Thyroid gland (tissue), 4 donors: ENCODE data around the gene TUBB4A. TPM values are rescaled to one million over a fixed set of nuclear protein-coding genes. Genes with fewer than 3 reads are reported as not detected.
"Not testable (repeated sequence)": the region's sequence is repeated elsewhere in the genome, so short reads cannot be mapped to it uniquely, and the experiment has no call there.

Experiments used
- DNase-seq, 2 donors: peaks; one replicate each; pipeline ENCODE4 v3.0.0-alpha.2; 2019
- H3K27ac ChIP-seq, 3 donors: fragments of 200-600 bp; sonication (generic); 1 replicate in 2 of 3; 2 replicates in 1 of 3; pipeline ENCODE4 v1.5.1; 2016 to 2019; ENCODE audit warnings: mild to moderate bottlenecking in 1 of 3, moderate library complexity in 1 of 3
- H3K27me3 ChIP-seq: fragments of 200-600 bp; sonication (generic); one replicate; pipeline ENCODE4 v1.5.1; 2019
- H3K36me3 ChIP-seq, 2 donors: fragments of 200-600 bp; sonication (generic); one replicate each; pipeline ENCODE4 v1.5.1; 2016 to 2019
- H3K4me1 ChIP-seq, 2 donors: fragments of 200-600 bp; sonication (generic); one replicate each; pipeline ENCODE4 v1.5.1; 2017 to 2019
- H3K4me3 ChIP-seq, 3 donors: fragments of 200-600 bp; sonication (generic); replicated peaks in 1 of 3; 1 replicate in 2 of 3; 2 replicates in 1 of 3; pipeline ENCODE4 v1.5.1; 2016; ENCODE audit warnings: mild to moderate bottlenecking in 1 of 3
- H3K9me3 ChIP-seq: fragments of 200-600 bp; sonication (generic); one replicate; pipeline ENCODE4 v1.5.1; 2017
- POLR2A ChIP-seq, 2 donors: fragments of 450-650 bp; IDR thresholded peaks; one replicate each; pipeline ENCODE4 v1.6.1; 2017; ENCODE audit warnings: antibody characterized with exemption in 2 of 2, mild to moderate bottlenecking in 2 of 2, moderate library complexity in 1 of 2
- whole genome bisulfite sequencing, 2 donors: methylation state at CpG; one replicate each; pipeline ENCODE4 v1.1.5; 2017; 5-methylcytosine and 5-hydroxymethylcytosine counted together
- intact Hi-C: fragments of 100-400 bp; cut with DNase I; formaldehyde crosslinking; loops from one replicate; pipeline ENCODE4 v1.15.1; 2023
- total RNA-seq, 4 donors: library from RNA; depleted of rRNA; stranded (reverse); fragments of >200 nt; gene quantifications; one replicate each; pipeline ENCODE4 v1.2.3, GENCODE V29; 2016
- TF ChIP-seq, protein P1 (sequence below), 6 experiments: fragments of 200-600 bp in 3 of 6; fragments of 450-650 bp in 3 of 6; sonication (generic) in 3 of 6; IDR thresholded peaks; one replicate each; pipeline ENCODE4 v1.5.1; 2016 to 2019; ENCODE audit warnings: antibody characterized with exemption in 6 of 6, mild to moderate bottlenecking in 2 of 6, inconsistent platforms in 1 of 6, moderate library complexity in 1 of 6

The TUBB4A gene
- under 1 TPM in 3 of 4 donors, not detected in 1; 0.22 to 0.67 (median 0.59) TPM for total RNA-seq

GRCh38 chr19:6501740-6502648, at the start of gene TUBB4A:
Gene TUBB4A (minus strand): TSS chr19:6502309. CDS start chr19:6502212, 97 bp downstream.
- Histone ChIP-seq H3K27ac (no peak within 1 kb of the TSS), H3K36me3 (no peaks in the 10 kb centered on the region), H3K4me3 (no peak within 1 kb of the TSS), H3K9me3 (no peaks in the 10 kb centered on the region), H3K4me1 (peaks cover 7 to 10% of the 10 kb centered on the region in 2 donors), H3K27me3 (peaks cover 19% of the 10 kb centered on the region)
- intact Hi-C loops: no loop called here
- 5% methylated on average over 9 of the region's 71 CpGs; no CpG with 5 or more reads in 1 of the 2 donors for WGBS, 2 donors
- TF ChIP-seq, protein P1, sequence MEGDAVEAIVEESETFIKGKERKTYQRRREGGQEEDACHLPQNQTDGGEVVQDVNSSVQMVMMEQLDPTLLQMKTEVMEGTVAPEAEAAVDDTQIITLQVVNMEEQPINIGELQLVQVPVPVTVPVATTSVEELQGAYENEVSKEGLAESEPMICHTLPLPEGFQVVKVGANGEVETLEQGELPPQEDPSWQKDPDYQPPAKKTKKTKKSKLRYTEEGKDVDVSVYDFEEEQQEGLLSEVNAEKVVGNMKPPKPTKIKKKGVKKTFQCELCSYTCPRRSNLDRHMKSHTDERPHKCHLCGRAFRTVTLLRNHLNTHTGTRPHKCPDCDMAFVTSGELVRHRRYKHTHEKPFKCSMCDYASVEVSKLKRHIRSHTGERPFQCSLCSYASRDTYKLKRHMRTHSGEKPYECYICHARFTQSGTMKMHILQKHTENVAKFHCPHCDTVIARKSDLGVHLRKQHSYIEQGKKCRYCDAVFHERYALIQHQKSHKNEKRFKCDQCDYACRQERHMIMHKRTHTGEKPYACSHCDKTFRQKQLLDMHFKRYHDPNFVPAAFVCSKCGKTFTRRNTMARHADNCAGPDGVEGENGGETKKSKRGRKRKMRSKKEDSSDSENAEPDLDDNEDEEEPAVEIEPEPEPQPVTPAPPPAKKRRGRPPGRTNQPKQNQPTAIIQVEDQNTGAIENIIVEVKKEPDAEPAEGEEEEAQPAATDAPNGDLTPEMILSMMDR (IDR thresholded peaks at IDR 0.05): no peak
- no peak for TF ChIP-seq POLR2A (IDR thresholded peaks at IDR 0.05)
- no peak for DNase-seq

DNA sequence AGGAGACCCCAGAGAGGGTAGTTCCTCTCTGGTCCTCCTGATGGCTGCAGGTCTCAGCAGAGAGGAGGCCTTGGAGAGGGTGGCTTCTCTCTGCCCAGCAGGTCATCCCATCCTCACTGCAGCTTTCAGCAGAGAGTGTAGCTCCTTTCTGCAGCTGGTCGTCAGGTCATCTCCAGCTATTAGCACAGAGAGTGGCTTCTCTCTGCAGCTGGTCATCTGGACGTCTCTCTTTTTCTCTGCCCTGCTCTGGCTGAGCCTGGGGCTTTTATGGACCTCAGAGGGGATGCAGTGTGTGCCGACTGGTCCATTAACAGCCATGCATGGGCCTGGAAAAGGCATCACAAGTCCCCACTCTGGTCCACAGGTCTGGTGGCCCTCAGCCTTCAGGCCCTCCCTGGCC, 49.0 kb upstream of the TUBB4A start:
- no peaks in the 10 kb centered on the region for H3K27me3 ChIP-seq
- TF ChIP-seq, protein P1 (IDR thresholded peaks at IDR 0.05): no peak
- no peak for TF ChIP-seq POLR2A (IDR thresholded peaks at IDR 0.05)
- intact Hi-C loops: no loop called here
- H3K4me1 ChIP-seq: no peaks in the 10 kb centered on the region
- 84 to 100% methylated on average over 3 of the region's 3 CpGs for WGBS, 2 donors
- DNase-seq: no peak
- H3K4me3 ChIP-seq: no peak overlapping the region
- no peak overlapping the region for H3K27ac ChIP-seq
- H3K36me3 ChIP-seq: no peaks in the 10 kb centered on the region
- no peaks in the 10 kb centered on the region for H3K9me3 ChIP-seq

DNA sequence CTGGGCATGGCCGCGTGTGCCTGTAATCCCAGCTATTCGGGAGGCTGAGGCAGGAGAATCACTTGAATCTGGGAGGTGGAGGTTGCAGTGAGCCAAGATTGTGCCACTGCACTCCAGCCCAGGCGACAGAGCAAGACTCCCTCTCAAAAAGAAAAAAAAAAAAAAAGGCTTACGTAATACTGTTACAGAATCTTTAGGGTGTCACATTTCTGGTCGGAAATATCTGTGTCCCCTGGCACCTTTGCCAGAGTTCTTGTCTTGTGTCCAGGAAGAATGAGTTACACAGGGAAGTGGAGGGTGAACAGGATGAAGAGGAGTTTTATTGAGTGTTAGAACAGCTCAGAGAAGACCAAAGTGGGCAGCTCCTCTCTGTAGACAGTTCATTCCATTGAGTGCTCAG, 48.6 kb upstream of the TUBB4A start:
- H3K9me3 ChIP-seq, H3K4me1 ChIP-seq, H3K4me3 ChIP-seq, H3K27me3 ChIP-seq, DNase-seq, H3K36me3 ChIP-seq, H3K27ac ChIP-seq, intact Hi-C loops: not testable (repeated sequence)
- WGBS, 2 donors: 86 to 90% methylated on average over 6 of the region's 6 CpGs

- H3K9me3 ChIP-seq: no peaks in the 10 kb centered on the region
- intact Hi-C loops: no loop called here
- no peak overlapping the region for H3K27ac ChIP-seq
- no peak for TF ChIP-seq POLR2A (IDR thresholded peaks at IDR 0.05)
- TF ChIP-seq, protein P1 (IDR thresholded peaks at IDR 0.05): no peak
- H3K4me1 ChIP-seq: no peaks in the 10 kb centered on the region
- H3K27me3 ChIP-seq: no peaks in the 10 kb centered on the region
- no peak for DNase-seq
- 67 to 74% methylated on average over 11 of the region's 11 CpGs for whole genome bisulfite sequencing, 2 donors
- H3K36me3 ChIP-seq: no peaks in the 10 kb centered on the region
- no peak overlapping the region for H3K4me3 ChIP-seq
Measured at GRCh38 chr19:6543866-6544347, 41.8 kb upstream of the TUBB4A start.

- H3K9me3 ChIP-seq: no peaks in the 10 kb centered on the region
- no peak for TF ChIP-seq POLR2A (IDR thresholded peaks at IDR 0.05)
- TF ChIP-seq, protein P1 (IDR thresholded peaks at IDR 0.05): no peak
- H3K27ac ChIP-seq: no peak overlapping the region
- H3K27me3 ChIP-seq: no peaks in the 10 kb centered on the region
- H3K4me1 ChIP-seq: no peaks in the 10 kb centered on the region
- no peak overlapping the region for H3K4me3 ChIP-seq
- no peak for DNase-seq
- WGBS, 2 donors: 81 to 82% methylated on average over 13 of the region's 13 CpGs
- intact Hi-C loops: no loop called here
- no peaks in the 10 kb centered on the region for H3K36me3 ChIP-seq
Measured at GRCh38 chr19:6540918-6541689, 39.0 kb upstream of the TUBB4A start.
